Astrocyte (in vitro differentiated cells and primary cell): ENCODE results near the gene ALDOB.

Source experiments
- CTCF ChIP-seq: IDR thresholded peaks from 2 replicates; pipeline ENCODE4 v1.5.1; 2011; ENCODE audit warnings: low read depth, mild to moderate bottlenecking, inconsistent platforms, low read length, moderate library complexity; ENCODE audit not compliant: insufficient read depth
- EZH2 ChIP-seq: IDR thresholded peaks from 2 replicates; pipeline ENCODE4 v1.6.1; 2012; ENCODE audit warnings: mild to moderate bottlenecking, low read length, inconsistent platforms; ENCODE audit not compliant: insufficient read depth

GRCh38 chr9:101435601-101436079, at the start of gene ALDOB:
- TF ChIP-seq CTCF (no peak), EZH2 (no peak)
